ENCODE results near the gene CDK5R1. TPM values are rescaled to one million over a fixed set of nuclear protein-coding genes. Genes with fewer than 3 reads are reported as not detected.

The CDK5R1 gene
- total and polyA plus RNA-seq, 2 donors (not counting 3 experiments of a cell fraction or from before 2014, with no cell fraction given), result 1.6 to 3.9 TPM

DNA sequence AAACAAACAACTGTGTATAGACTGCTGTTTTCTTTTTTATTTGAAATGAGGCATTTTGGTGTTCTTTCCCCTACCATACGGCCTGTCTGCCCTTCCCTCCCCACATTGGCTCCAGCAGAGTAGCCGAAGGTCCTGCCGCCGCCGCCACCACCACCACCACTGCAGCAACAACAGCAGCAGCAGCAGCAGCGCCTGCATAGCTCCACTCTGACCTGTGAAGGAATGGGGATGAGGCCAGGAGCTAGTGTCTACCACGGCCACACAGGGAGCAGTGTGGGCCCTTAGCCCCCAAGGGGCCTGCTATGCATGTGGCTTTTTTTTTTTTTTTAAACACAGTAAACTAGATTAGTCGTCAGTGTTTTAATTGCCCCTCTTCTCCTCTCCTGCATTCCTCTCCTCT lies 5.6 kb upstream of the CDK5R1 start:
- DNase-seq (ENCODE audit: low read depth, low spot score), result no peak
- Histone ChIP-seq H2AFZ (ENCODE audit: low read depth, low read length) (no peak overlapping the region), H3K4me3 (replicated peaks in 1 of 3; ENCODE audit: insufficient read depth in 1 of 3, low read depth in 1 of 3, low read length in 3 of 3) (no peak overlapping the region), H3K36me3 (ENCODE audit: control insufficient read depth in 2 of 2, extremely low read depth in 1 of 2, insufficient read depth in 2 of 2, low read length in 2 of 2) (peaks cover 21 to 39% of the 10 kb centered on the region in 2 experiments), H3K4me1 (ENCODE audit: control insufficient read depth, extremely low read depth, insufficient read depth, low read length) (no peaks in the 10 kb centered on the region), H4K20me1 (replicated peaks; ENCODE audit: control insufficient read depth, extremely low read depth, insufficient read depth, low read length) (no peaks in the 10 kb centered on the region), H3K27me3 (ENCODE audit: control insufficient read depth in 2 of 2, insufficient read depth in 2 of 2, low read length in 2 of 2) (no peaks in the 10 kb centered on the region), H3K9me1 (replicated peaks; ENCODE audit: control insufficient read depth, extremely low read depth, insufficient read depth, low read length) (no peaks in the 10 kb centered on the region), H3K9ac (replicated peaks; ENCODE audit: extremely low read depth, insufficient read depth, low read length) (no peak overlapping the region), H3K9me3 (replicated peaks; ENCODE audit: control insufficient read depth, insufficient read depth, low read length) (no peaks in the 10 kb centered on the region), H3K4me2 (ENCODE audit: insufficient read depth, low read length) (no peak overlapping the region), H3K79me2 (ENCODE audit: control insufficient read depth, insufficient read depth, low read length) (no peaks in the 10 kb centered on the region), H3K27ac (ENCODE audit: insufficient read depth, low read depth, low read length) (no peak overlapping the region)
- intact Hi-C loops (cut with micrococcal nuclease) (loop anchor here (5.0 to 10.0 kb wide), 2 partner anchors 176 to 514 kb away; partner anchors contain the start of gene SPACA3), dilution Hi-C loops (cut with MboI; ENCODE audit: extremely low pct_ligation_motif_present, low sequenced_read_pairs) (no loop called here)
- TF ChIP-seq EZH2 (IDR thresholded peaks at IDR 0.05; ENCODE audit: borderline replicate concordance, low read depth, low read length, severe bottlenecking) (no peak), MAX (IDR thresholded peaks at IDR 0.05; ENCODE audit: insufficient read depth, insufficient read length) (no peak), GATA2 (IDR thresholded peaks at IDR 0.05; ENCODE audit: insufficient read depth, insufficient read length, low read depth, low read length) (no peak), POLR2A (IDR thresholded peaks at IDR 0.05; ENCODE audit: low read depth, low read length) (no peak), POLR2AphosphoS5 (IDR thresholded peaks at IDR 0.05; ENCODE audit: insufficient read depth, low read depth, low read length) (no peak), MYC (IDR thresholded peaks at IDR 0.05; ENCODE audit: low read depth, low read length) (no peak), FOS (IDR thresholded peaks at IDR 0.05; ENCODE audit: borderline replicate concordance, insufficient read depth, low read length) (no peak), JUN (IDR thresholded peaks at IDR 0.05; ENCODE audit: borderline replicate concordance, insufficient read depth, insufficient read length, low read depth) (no peak)
- TF ChIP-seq, protein P1, sequence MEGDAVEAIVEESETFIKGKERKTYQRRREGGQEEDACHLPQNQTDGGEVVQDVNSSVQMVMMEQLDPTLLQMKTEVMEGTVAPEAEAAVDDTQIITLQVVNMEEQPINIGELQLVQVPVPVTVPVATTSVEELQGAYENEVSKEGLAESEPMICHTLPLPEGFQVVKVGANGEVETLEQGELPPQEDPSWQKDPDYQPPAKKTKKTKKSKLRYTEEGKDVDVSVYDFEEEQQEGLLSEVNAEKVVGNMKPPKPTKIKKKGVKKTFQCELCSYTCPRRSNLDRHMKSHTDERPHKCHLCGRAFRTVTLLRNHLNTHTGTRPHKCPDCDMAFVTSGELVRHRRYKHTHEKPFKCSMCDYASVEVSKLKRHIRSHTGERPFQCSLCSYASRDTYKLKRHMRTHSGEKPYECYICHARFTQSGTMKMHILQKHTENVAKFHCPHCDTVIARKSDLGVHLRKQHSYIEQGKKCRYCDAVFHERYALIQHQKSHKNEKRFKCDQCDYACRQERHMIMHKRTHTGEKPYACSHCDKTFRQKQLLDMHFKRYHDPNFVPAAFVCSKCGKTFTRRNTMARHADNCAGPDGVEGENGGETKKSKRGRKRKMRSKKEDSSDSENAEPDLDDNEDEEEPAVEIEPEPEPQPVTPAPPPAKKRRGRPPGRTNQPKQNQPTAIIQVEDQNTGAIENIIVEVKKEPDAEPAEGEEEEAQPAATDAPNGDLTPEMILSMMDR (IDR thresholded peaks at IDR 0.05; ENCODE audit: extremely low read depth in 1 of 2, insufficient read depth in 1 of 2, low read depth in 1 of 2, low read length in 2 of 2), result no peak
- TSS peak; percentile 43 for BruUV-seq (replicated peaks)
- POLR2A ChIA-PET, result no interaction called here
- FAIRE-seq, result no peak
- CTCF ChIA-PET, result interaction anchor here (2.6 to 6.6 kb wide), 2 partner anchors 19 to 274 kb away, joined by 22 to 41 read pairs; no protein-coding TSS in a partner anchor

All from endothelial cell of umbilical vein (primary cell).